NCI-H128 (cell line): ENCODE data around the gene CXorf49B.
"Not testable (repeated sequence)": the region's sequence is repeated elsewhere in the genome, so short reads cannot be mapped to it uniquely, and the experiment has no call there.

Experiments used
- DNase-seq: peaks from one replicate; lab custom pipeline; 2025; ENCODE audit not compliant: unreplicated experiment; lab: John Stamatoyannopoulos, UW

CXorf49B gene

DNA sequence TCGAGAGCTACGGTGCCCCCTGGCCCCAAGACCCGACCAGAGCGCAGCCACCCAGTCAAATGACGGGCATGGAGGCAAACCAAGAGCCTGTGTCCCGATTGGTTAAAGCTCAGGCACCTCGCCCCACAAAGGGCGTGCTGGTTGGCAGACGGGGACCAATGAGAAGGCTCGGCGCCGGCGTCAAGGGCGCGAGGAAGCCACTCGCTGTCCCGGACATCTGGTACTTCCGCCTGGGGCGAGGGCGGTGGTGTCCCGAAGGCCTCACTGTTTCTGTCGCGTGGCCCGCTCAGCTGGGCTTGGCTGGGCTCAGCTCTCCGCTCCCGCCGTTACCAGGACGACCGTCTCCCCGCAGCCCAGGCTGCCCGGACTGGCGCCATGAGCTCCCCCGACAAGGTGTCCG, at the start of gene CXorf49B:
TSS of gene CXorf49B (plus strand) at position 301 of the 400 bp plus-strand sequence. CDS start at position 376, 75 bp downstream.
- not testable (repeated sequence) for DNase-seq

DNA sequence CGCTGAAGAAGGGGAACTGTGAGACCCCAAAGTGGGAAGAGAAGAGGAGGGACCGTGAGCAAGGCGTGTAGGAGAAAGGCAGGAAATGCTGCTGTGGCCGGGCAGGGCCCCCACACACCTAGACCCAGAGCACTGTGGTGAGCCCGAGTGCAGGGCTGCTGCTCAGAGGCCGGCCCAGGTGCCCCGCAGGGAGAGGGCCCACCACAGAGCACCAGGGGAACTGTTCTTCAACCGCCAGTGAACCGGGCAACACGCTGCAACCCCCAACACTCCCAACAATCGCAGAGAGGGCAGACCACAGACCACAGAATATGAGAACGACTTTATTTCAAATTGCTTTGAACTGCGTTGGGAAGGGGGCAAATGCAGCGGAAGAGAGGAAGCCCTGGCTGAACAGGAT, 49.1 kb upstream of the CXorf49B start:
- DNase-seq, result not testable (repeated sequence)

DNA sequence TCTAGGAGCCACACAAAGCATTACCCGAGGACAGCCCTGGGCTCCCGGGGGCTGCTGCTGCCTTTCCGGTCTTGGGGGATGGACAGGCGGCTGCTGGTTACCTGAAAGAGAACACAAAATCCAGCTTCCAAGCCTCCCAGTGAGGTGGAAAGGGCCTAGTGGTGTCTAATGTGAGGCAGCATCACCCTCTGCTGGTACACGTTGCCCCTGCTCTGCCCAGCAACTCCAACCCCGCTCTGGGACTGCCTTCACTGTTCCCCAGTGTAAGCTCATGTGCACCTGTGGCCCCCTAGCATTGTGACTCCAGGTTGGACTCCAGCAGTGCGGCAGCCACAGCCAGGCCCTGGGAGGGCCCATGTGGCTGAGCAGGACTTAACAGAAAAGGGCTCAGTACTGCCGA, 47.6 kb upstream of the CXorf49B start:
- not testable (repeated sequence) for DNase-seq

DNA sequence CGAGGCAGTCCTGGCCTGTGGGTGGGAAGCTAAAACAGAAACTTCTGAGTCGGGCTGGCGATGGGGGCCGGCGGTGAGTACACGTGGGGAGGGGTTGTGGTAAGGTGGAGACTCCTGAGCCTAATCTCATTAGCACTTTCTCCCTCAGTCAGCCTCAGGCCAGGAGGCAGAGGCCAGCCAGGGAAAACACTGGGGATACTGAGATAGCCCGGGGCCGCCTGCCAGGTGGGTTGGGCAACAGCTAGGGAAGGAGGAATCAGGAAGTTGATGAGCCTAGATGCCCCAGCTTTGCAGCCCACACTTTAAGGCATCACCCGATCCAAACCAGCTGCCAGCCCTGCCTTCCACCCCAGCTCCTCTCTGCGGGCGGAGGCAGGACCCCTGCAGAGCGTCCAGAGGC, 46.8 kb upstream of the CXorf49B start:
- not testable (repeated sequence) for DNase-seq

DNA sequence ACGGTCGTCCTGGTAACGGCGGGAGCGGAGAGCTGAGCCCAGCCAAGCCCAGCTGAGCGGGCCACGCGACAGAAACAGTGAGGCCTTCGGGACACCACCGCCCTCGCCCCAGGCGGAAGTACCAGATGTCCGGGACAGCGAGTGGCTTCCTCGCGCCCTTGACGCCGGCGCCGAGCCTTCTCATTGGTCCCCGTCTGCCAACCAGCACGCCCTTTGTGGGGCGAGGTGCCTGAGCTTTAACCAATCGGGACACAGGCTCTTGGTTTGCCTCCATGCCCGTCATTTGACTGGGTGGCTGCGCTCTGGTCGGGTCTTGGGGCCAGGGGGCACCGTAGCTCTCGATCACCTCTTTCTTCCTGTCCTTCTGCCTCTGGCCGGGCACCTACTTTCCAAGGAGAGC, 45.0 kb upstream of the CXorf49B start, which contains the start of gene CXorf49:
TSS of gene CXorf49 (minus strand) at position 101 of the 400 bp plus-strand sequence. CDS start 134 bp downstream, outside the sequence.
- not testable (repeated sequence) for DNase-seq

DNA sequence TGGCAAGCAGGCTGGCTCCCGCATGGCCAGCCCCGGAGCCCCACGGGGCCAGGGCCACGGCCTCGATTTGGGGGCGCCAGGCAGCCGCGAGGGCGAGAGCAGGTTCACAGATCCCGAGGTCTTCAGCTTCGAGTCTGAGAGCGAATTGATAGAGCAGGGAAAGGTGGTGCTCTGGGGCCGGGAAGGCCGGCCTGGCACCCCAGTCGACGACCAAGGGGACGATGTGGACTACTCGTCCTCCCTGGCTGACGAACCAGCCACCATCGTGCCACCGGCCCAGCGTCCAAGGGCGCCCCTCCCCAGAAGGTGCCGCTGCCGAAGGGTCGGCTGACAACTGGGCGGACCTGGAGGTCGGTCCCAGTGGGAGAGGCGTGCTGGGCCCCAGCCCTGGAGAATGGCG, 44.0 kb upstream of the CXorf49B start:
- not testable (repeated sequence) for DNase-seq

DNA sequence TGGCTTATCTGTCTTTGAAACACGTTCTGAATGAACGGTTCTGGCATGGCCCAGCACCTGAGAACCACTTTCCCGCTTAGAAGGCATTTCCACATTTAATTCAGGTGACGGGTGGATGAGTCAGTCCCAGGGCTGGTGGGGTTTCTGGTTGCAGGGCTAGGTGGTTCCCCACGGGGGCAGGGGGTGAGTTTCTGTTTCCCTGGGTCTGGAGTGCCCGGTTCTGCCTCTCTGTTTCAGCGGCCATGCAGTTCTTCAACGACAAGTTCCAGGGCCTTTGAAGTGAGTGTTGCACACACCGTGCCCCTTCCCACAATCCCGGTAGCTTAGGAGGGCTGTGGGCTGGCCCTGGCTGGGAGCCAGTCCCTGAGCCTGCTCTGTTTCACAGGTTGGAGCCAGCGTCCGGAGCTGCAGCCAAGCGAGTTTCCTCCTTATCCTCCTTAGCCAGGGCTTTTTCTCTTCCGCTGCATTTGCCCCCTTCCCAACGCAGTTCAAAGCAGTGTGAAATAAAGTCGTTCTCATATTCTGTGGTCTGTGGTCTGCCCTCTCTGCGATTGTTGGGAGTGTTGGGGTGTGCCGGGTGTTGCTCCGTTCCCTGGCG, 42.8 kb upstream of the CXorf49B start:
- DNase-seq, result not testable (repeated sequence)

DNA sequence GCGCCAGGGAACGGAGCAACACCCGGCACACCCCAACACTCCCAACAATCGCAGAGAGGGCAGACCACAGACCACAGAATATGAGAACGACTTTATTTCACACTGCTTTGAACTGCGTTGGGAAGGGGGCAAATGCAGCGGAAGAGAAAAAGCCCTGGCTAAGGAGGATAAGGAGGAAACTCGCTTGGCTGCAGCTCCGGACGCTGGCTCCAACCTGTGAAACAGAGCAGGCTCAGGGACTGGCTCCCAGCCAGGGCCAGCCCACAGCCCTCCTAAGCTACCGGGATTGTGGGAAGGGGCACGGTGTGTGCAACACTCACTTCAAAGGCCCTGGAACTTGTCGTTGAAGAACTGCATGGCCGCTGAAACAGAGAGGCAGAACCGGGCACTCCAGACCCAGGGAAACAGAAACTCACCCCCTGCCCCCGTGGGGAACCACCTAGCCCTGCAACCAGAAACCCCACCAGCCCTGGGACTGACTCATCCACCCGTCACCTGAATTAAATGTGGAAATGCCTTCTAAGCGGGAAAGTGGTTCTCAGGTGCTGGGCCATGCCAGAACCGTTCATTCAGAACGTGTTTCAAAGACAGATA, 2.4 kb upstream of the CXorf49B start:
- not testable (repeated sequence) for DNase-seq

DNA sequence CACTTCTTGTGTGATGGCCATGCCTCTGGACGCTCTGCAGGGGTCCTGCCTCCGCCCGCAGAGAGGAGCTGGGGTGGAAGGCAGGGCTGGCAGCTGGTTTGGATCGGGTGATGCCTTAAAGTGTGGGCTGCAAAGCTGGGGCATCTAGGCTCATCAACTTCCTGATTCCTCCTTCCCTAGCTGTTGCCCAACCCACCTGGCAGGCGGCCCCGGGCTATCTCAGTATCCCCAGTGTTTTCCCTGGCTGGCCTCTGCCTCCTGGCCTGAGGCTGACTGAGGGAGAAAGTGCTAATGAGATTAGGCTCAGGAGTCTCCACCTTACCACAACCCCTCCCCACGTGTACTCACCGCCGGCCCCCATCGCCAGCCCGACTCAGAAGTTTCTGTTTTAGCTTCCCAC, 1.7 kb downstream of the CXorf49B start:
- DNase-seq, result not testable (repeated sequence)

DNA sequence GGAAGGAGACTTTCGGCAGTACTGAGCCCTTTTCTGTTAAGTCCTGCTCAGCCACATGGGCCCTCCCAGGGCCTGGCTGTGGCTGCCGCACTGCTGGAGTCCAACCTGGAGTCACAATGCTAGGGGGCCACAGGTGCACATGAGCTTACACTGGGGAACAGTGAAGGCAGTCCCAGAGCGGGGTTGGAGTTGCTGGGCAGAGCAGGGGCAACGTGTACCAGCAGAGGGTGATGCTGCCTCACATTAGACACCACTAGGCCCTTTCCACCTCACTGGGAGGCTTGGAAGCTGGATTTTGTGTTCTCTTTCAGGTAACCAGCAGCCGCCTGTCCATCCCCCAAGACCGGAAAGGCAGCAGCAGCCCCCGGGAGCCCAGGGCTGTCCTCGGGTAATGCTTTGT, 2.5 kb downstream of the CXorf49B start:
- DNase-seq, result not testable (repeated sequence)

DNA sequence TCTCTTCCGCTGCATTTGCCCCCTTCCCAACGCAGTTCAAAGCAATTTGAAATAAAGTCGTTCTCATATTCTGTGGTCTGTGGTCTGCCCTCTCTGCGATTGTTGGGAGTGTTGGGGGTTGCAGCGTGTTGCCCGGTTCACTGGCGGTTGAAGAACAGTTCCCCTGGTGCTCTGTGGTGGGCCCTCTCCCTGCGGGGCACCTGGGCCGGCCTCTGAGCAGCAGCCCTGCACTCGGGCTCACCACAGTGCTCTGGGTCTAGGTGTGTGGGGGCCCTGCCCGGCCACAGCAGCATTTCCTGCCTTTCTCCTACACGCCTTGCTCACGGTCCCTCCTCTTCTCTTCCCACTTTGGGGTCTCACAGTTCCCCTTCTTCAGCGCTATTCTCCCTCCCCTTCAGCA, 4.0 kb downstream of the CXorf49B start:
- DNase-seq, result not testable (repeated sequence)

DNA sequence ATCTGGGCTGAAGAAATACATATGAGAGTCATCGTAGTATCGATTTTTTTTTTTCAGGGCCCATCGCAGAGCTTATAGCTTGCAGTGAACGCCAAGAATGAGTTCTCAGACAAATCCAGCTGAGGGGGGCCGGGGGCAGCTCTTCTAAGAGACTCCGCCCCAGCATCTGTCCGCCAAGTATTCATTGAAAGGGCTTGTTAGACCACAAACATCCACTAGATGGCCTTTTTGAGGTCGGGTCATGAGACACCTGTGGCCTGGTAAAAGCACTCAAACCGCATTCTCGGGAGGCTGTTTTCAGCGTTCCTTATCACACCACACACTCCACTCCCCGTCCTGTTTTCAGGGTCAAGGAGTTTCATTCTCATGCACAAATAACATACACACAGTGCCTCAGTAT, 15.2 kb downstream of the CXorf49B start:
- not testable (repeated sequence) for DNase-seq

DNA sequence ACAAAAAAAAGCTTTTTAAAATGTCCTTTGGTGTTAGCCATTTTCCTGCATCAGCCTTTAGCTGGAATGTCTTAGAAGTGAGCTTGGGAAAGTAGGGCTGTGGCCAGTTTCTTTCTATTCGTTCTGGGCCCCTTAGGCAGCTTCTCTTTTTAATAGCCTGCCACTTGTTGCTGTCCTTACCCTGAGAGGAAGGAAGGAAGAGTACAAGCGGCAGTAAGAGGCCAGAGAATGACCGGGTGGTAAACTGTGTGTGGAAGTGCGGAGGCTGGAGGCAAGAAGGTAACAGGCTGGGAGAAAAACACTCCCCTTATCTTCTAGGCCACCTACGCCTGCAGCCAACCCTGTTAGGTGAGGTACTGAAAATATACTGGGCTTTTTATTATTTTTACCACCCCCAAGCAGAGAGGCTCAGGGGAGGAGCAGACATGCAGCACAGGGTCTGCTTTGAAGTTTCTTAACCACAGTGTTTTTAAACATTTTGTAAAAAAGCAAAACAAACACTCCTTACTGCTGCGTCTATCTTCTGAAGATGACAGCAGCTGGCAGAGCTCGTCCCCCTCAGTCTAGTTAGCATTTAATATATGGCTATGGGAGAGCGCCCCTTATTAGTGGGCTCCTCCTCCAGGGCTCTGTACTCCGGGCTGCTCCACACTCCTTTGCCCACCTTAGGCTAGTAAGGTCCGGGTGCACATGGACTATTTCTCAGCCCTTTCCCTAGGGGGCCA, 19.2 kb downstream of the CXorf49B start:
- DNase-seq, result not testable (repeated sequence)

DNA sequence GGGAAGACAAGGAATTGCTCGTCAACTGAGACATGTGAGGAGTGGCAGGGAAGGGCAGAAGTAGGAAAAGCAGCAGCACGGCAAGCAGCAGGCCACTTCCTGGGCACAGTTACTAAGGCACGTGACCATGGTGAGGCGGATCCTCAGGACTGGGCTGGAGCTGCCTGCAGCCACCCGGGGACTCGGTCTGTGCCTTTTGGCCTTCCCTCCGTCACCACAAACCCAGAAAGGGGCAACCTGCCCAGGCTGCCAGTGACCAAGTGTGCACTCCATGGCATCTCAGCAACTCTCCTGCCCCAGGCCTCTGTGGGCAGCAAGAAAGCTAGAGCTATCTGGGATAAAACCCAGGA, 19.8 kb downstream of the CXorf49B start:
- DNase-seq, result not testable (repeated sequence)

DNA sequence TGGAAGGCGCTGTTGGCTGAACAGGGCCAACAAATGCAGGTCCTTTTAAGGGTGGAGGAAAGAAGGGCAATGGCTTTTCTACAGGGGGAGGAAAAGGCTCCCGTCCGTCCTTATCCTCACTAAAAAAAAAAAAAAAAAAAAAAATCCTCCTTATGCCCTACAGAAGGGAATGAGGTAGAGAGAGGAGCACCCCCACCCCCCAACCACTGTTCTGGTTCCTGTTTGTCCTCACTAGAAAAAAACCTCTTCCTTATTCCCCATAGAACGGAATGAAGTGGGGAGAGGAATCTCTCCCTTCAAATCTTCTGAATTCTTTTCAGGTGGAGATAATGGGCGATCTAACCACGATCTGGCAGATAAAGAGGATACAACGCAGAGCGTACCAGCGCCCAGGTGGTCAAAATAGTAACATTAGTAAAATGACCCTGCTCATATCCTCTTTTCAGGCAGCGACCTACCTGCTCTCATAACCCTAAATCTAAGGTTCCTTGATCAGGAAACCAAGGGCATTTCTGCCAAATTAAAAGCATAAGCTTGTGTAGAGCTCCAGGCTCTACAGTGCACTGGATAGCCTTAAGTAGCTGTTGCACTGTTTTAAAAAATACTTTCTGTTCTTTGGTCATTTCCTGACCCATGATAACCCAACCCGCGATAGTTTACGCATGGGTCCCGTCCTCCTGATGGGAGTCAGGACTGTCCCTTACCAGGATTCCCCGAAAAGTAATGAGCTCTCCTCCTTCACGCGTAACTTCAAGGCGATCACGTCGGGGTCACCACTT, 20.6 kb downstream of the CXorf49B start:
- DNase-seq, result not testable (repeated sequence)

DNA sequence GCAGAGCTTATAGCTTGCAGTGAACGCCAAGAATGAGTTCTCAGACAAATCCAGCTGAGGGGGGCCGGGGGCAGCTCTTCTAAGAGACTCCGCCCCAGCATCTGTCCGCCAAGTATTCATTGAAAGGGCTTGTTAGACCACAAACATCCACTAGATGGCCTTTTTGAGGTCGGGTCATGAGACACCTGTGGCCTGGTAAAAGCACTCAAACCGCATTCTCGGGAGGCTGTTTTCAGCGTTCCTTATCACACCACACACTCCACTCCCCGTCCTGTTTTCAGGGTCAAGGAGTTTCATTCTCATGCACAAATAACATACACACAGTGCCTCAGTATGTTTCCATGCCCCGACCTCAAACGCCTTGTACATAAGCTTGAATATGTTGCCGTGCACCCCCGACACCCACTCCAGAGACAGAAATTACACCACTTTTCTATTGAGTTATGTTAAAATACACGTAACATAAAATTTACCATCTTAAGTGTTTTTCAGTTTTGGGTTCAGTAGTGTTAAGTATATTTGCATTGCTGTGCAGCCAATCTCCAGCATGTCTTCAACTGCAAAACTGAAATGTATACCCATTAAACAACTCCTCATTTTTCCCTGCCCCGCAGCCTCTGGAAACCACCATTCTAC, 21.3 kb downstream of the CXorf49B start:
- not testable (repeated sequence) for DNase-seq

DNA sequence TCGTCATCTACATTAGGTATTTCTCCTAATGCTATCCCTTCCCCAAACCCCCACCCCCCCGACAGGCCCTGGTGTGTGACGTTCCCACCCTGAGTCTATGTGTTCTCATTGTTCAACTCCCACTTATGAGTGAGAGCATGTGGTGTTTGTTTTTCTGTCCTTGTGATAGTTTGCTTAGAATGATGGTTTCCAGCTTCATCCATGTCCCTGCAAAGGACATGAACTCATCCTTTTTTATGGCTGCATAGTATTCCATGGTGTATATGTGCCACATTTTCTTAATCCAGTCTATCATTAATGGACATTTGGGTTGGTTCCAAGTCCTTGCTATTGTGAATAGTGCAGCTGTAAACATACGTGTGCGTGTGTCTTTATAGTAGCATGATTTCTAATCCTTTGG, 43.3 kb downstream of the CXorf49B start:
- DNase-seq, result not testable (repeated sequence)

DNA sequence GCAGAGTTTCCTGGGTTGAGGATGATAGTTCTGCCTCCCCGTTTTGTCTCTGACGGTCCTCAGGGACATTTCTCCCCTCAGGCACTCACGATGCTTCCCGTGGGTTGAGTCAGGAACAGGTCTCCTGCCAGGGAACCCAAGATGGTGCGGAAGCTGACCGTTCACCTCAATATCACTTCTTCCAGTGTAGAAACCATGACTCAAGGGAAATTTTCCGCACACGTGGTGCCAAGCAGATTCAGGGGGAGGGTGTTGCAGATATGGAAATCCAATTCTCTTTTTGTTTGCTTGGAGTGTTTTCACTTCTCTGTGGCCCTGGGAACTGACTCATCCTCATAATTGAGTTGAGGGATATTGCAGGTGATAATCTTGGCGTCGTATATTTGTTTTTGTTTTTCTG, 46.7 kb downstream of the CXorf49B start:
- DNase-seq, result no peak

DNA sequence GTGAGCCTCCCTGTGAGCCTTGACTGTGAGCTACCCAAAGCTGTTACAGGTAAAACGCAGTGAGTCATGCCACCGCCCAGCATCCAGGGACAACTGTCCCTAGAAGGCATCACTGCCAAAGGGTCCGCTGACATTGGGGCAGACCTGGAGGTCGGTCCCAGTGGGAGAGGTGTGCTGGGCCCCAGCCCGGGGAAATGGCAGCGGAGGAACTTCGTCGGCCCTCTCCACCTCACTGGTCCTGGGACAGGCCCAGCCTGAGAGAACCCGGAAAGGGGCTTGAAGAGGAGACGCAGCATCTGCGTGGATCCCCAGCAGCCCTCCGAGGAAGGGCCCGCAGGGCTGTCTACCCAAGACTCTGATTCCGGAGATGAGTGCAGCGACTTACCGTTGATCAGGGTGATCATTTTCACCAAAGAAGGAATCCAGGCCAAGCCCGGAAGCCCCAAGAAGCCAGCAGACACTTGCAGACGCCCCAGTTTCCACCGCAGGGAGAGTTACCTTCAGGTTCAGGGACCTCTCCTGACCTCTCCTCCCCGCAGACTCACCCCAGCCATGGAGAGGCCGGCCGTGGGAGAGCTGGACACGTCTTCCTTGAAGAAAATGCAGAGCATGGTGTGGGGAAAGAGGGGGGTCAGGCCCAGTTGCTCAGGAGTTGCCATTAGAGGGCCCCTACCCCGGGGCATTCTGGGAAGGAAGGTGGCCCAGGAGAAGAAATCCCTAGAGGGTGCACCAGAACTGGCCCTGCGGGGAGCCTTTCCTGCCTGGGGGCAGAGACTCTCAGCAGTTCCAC, 51.2 kb downstream of the CXorf49B start:
- DNase-seq, result no peak
